Transverse colon (tissue), 4 donors: Measurements from ENCODE around the gene PGS1. TPM values are rescaled to one million over a fixed set of nuclear protein-coding genes. Genes with fewer than 3 reads are reported as not detected.

Source experiments
- DNase-seq: peaks from one replicate; pipeline ENCODE4 v3.0.0-alpha.2; 2019
- H3K27ac ChIP-seq, 4 donors: fragments of 200-600 bp; sonication (generic); 2 replicates each; pipeline ENCODE4 v1.5.1; 2016 to 2018; ENCODE audit warnings: inconsistent platforms in 4 of 4
- H3K27me3 ChIP-seq: fragments of 200-600 bp; sonication (generic); 2 replicates; pipeline ENCODE4 v1.5.1; 2017; ENCODE audit warnings: inconsistent platforms
- H3K36me3 ChIP-seq, 4 donors: fragments of 200-600 bp; sonication (generic); 2 replicates each; pipeline ENCODE4 v1.5.1; 2017 to 2019; ENCODE audit warnings: inconsistent platforms in 4 of 4
- H3K4me1 ChIP-seq, 4 donors: fragments of 200-600 bp; sonication (generic); 2 replicates each; pipeline ENCODE4 v1.5.1; 2017 to 2020; ENCODE audit warnings: inconsistent platforms in 4 of 4
- H3K4me3 ChIP-seq, 4 donors: fragments of 200-600 bp; sonication (generic); 1 replicate in 1 of 4; 2 replicates in 3 of 4; pipeline versions ENCODE4 v1.5.1 to v1.6.1; 2017 to 2019; ENCODE audit warnings: inconsistent platforms in 4 of 4
- H3K9me3 ChIP-seq, 2 donors: fragments of 200-600 bp; sonication (generic); 2 replicates each; pipeline ENCODE4 v1.5.1; 2017 to 2019; ENCODE audit warnings: inconsistent platforms in 2 of 2
- EP300 ChIP-seq: sonication (generic); formaldehyde crosslinking; IDR thresholded peaks from one replicate; pipeline ENCODE4 v1.6.1; 2017; ENCODE audit warnings: antibody characterized with exemption, low read depth
- POLR2A ChIP-seq: fragments of 450-650 bp; IDR thresholded peaks from one replicate; pipeline ENCODE4 v1.6.1; 2016; ENCODE audit warnings: antibody characterized with exemption, mild to moderate bottlenecking, moderate library complexity
- POLR2AphosphoS5 ChIP-seq, 3 donors: sonication (generic); formaldehyde crosslinking; IDR thresholded peaks; one replicate each; pipeline ENCODE4 v1.6.1; 2016; ENCODE audit warnings: antibody characterized with exemption in 3 of 3
- WGBS, 2 donors: methylation state at CpG; one replicate each; pipeline ENCODE4 v1.1.5; 2018; ENCODE audit warnings: low coverage in 1 of 2; 5-methylcytosine and 5-hydroxymethylcytosine counted together
- in situ Hi-C, 4 donors: fragments of 200-750 bp; cut with MboI; loops; one replicate each; pipeline versions ENCODE4 v1.15.0 to v1.15.1; 2017; ENCODE audit warnings: low sequenced_read_pairs in 3 of 4, low pct_ligation_motif_present in 1 of 4, low pct_unique_long_range_greater_than_20kb in 1 of 4
- intact Hi-C: fragments of 100-400 bp; cut with DNase I; formaldehyde crosslinking; loops from one replicate; pipeline ENCODE4 v1.15.1; 2023; ENCODE audit warnings: low total_unique reads
- total RNA-seq, 4 donors: library from RNA; depleted of rRNA; stranded (reverse); fragments of >200 nt; gene quantifications; one replicate each; pipeline ENCODE4 v1.1.0, GENCODE V29; 2016
- TF ChIP-seq, protein P1 (sequence below), 5 experiments: fragments of 200-600 bp in 3 of 5; fragments of 450-650 bp in 2 of 5; sonication (generic) in 3 of 5; IDR thresholded peaks; 1 replicate in 2 of 5; 2 replicates in 3 of 5; pipeline ENCODE4 v1.5.1; 2016 to 2017; ENCODE audit warnings: antibody characterized with exemption in 5 of 5, inconsistent platforms in 3 of 5, mild to moderate bottlenecking in 2 of 5, moderate library complexity in 1 of 5

The PGS1 gene
- total RNA-seq, 4 donors from 2014 or later = 32.1 to 77.6 (median 60.1) TPM

GRCh38 chr17:78419970-78420815 is 41.7 kb downstream of the PGS1 start:
- peaks cover 14 to 44% (median 24%) of the 10 kb centered on the region in 4 donors for H3K4me1 ChIP-seq
- DNase-seq = no peak
- intact Hi-C loops (no loop called here), in situ Hi-C loops (loop anchor here (5.0 to 10.0 kb wide), 3 partner anchors 58 to 133 kb away; partner anchors contain the start of gene SOCS3 (in 3 of the 4))
- no peaks in the 10 kb centered on the region for H3K9me3 ChIP-seq
- TF ChIP-seq POLR2AphosphoS5 (IDR thresholded peaks at IDR 0.05) (no peak), EP300 (no peak), POLR2A (no peak)
- TF ChIP-seq, protein P1, sequence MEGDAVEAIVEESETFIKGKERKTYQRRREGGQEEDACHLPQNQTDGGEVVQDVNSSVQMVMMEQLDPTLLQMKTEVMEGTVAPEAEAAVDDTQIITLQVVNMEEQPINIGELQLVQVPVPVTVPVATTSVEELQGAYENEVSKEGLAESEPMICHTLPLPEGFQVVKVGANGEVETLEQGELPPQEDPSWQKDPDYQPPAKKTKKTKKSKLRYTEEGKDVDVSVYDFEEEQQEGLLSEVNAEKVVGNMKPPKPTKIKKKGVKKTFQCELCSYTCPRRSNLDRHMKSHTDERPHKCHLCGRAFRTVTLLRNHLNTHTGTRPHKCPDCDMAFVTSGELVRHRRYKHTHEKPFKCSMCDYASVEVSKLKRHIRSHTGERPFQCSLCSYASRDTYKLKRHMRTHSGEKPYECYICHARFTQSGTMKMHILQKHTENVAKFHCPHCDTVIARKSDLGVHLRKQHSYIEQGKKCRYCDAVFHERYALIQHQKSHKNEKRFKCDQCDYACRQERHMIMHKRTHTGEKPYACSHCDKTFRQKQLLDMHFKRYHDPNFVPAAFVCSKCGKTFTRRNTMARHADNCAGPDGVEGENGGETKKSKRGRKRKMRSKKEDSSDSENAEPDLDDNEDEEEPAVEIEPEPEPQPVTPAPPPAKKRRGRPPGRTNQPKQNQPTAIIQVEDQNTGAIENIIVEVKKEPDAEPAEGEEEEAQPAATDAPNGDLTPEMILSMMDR (IDR thresholded peaks at IDR 0.05) = no peak
- H3K4me3 ChIP-seq = no peak overlapping the region
- peaks cover 0 to 15% (median 4%) of the 10 kb centered on the region in 4 donors for H3K36me3 ChIP-seq
- H3K27me3 ChIP-seq = no peaks in the 10 kb centered on the region
- 79 to 84% methylated on average over 2 to 20 of the region's 22 CpGs for WGBS, 2 donors
- peak overlapping the region in 2 of 4 donors; percentile 10 to 12 for H3K27ac ChIP-seq

DNA sequence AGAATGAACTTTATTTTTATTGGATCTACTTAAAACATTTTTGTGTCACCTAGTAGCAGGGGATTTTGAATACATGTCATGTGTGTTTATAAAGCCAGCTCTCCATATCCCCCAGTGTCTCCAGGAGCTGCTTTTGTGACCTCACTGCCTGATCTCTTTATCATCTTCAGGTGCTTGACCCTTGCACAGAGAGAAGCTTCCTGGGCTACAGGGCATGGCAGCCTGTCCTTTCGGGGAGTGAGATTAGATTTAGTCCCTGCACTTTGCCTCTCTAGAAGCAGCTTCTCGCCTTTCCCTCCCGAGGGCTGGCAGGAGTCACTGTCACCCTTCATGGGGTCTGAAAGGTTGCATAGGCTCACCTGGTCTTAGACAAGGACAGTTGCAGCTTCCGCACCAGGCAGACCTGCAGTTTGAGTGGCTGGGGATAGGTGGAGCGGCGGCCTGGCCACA is 42.7 kb downstream of the PGS1 start:
- TF ChIP-seq EP300 = no peak
- no peak for TF ChIP-seq POLR2A
- TF ChIP-seq, protein P1 (IDR thresholded peaks at IDR 0.05) = no peak
- no peak for TF ChIP-seq POLR2AphosphoS5 (IDR thresholded peaks at IDR 0.05)
- Histone ChIP-seq H3K9me3 (no peaks in the 10 kb centered on the region), H3K27me3 (no peaks in the 10 kb centered on the region), H3K4me3 (no peak overlapping the region), H3K4me1 (peaks cover 12 to 35% (median 17%) of the 10 kb centered on the region in 4 donors), H3K27ac (peak overlapping the region in 2 of 4 donors; percentile 2 to 9), H3K36me3 (peaks cover 0 to 15% (median 6%) of the 10 kb centered on the region in 4 donors)
- intact Hi-C loops = no loop called here
- in situ Hi-C loops = loop anchor here (5.0 to 10.0 kb wide), 2 partner anchors 59 to 126 kb away; partner anchors contain the start of gene SOCS3 (in 3 of the 4)
- DNase-seq = no peak
- 93% methylated on average over 6 of the region's 6 CpGs; no CpG with 5 or more reads in 1 of the 2 donors for WGBS, 2 donors

GRCh38 chr17:78421534-78422266 is 43.3 kb downstream of the PGS1 start:
- 66 to 77% methylated on average over 6 to 24 of the region's 24 CpGs for WGBS, 2 donors
- no peaks in the 10 kb centered on the region for H3K27me3 ChIP-seq
- H3K4me3 ChIP-seq = no peak overlapping the region
- DNase-seq = peak; percentile 84
- intact Hi-C loops (loop anchor here (1.0 kb wide), 1 partner anchor 59 kb away; no protein-coding TSS in a partner anchor), in situ Hi-C loops (loop anchor here (5.0 to 10.0 kb wide), 2 partner anchors 59 to 127 kb away; partner anchors contain the start of gene SOCS3 (in 3 of the 4))
- H3K27ac ChIP-seq = peak overlapping the region in 2 of 4 donors; percentile 2 to 9
- H3K4me1 ChIP-seq = peaks cover 6 to 29% (median 11%) of the 10 kb centered on the region in 4 donors
- TF ChIP-seq, protein P1 (IDR thresholded peaks at IDR 0.05) = peak; percentile 97 to 99 (median 98)
- no peak for TF ChIP-seq POLR2AphosphoS5 (IDR thresholded peaks at IDR 0.05)
- peaks cover 0 to 18% (median 8%) of the 10 kb centered on the region in 4 donors for H3K36me3 ChIP-seq
- no peaks in the 10 kb centered on the region for H3K9me3 ChIP-seq

GRCh38 chr17:78422267-78422605 is 43.8 kb downstream of the PGS1 start:
- H3K36me3 ChIP-seq = peaks cover 0 to 24% (median 9%) of the 10 kb centered on the region in 4 donors
- intact Hi-C loops = loop anchor here (1.0 kb wide), 1 partner anchor 60 kb away; no protein-coding TSS in a partner anchor

More at GRCh38 chr17:78422267-78422605, 43.8 kb downstream of the PGS1 start:
- in situ Hi-C loops = loop anchor here (5.0 to 10.0 kb wide), 2 partner anchors 60 to 127 kb away; partner anchors contain the start of gene SOCS3 (in 3 of the 4)
- WGBS, 2 donors = 75% methylated on average over 8 of the region's 8 CpGs
- no peak overlapping the region for H3K4me3 ChIP-seq
- no peak for TF ChIP-seq POLR2A
- TF ChIP-seq POLR2AphosphoS5 (IDR thresholded peaks at IDR 0.05) = no peak
- TF ChIP-seq, protein P1 (IDR thresholded peaks at IDR 0.05) = peak in 3 of 5 experiments; percentile 2 to 43 (median 34)
- no peak for TF ChIP-seq EP300
- DNase-seq = no peak
- H3K4me1 ChIP-seq = peaks cover 2 to 24% (median 6%) of the 10 kb centered on the region in 4 donors
- no peaks in the 10 kb centered on the region for H3K9me3 ChIP-seq
- no peaks in the 10 kb centered on the region for H3K27me3 ChIP-seq
- no peak overlapping the region for H3K27ac ChIP-seq
